ENCODE measurements around the gene PCDH9.

GRCh38 chr13:66627512-66627911 is 602.6 kb downstream of the PCDH9 start:
- TF ChIP-seq, protein P1, sequence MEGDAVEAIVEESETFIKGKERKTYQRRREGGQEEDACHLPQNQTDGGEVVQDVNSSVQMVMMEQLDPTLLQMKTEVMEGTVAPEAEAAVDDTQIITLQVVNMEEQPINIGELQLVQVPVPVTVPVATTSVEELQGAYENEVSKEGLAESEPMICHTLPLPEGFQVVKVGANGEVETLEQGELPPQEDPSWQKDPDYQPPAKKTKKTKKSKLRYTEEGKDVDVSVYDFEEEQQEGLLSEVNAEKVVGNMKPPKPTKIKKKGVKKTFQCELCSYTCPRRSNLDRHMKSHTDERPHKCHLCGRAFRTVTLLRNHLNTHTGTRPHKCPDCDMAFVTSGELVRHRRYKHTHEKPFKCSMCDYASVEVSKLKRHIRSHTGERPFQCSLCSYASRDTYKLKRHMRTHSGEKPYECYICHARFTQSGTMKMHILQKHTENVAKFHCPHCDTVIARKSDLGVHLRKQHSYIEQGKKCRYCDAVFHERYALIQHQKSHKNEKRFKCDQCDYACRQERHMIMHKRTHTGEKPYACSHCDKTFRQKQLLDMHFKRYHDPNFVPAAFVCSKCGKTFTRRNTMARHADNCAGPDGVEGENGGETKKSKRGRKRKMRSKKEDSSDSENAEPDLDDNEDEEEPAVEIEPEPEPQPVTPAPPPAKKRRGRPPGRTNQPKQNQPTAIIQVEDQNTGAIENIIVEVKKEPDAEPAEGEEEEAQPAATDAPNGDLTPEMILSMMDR (IDR thresholded peaks at IDR 0.05; ENCODE audit: insufficient read depth, low read length), result no peak
- TF ChIP-seq POLR2AphosphoS5 (IDR thresholded peaks at IDR 0.05; ENCODE audit: low read depth), result no peak
